NCI-H524 treated with DMSO at 0.1 percent for 48 hours (cell line): ENCODE measurements around the gene GUCA2A.
"Not testable (repeated sequence)": the region's sequence is repeated elsewhere in the genome, so short reads cannot be mapped to it uniquely, and the experiment has no call there.

Experiments used
- DNase-seq: peaks from one replicate; lab custom pipeline; 2025; lab: John Stamatoyannopoulos, UW

The GUCA2A gene, protein sequence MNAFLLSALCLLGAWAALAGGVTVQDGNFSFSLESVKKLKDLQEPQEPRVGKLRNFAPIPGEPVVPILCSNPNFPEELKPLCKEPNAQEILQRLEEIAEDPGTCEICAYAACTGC

DNA sequence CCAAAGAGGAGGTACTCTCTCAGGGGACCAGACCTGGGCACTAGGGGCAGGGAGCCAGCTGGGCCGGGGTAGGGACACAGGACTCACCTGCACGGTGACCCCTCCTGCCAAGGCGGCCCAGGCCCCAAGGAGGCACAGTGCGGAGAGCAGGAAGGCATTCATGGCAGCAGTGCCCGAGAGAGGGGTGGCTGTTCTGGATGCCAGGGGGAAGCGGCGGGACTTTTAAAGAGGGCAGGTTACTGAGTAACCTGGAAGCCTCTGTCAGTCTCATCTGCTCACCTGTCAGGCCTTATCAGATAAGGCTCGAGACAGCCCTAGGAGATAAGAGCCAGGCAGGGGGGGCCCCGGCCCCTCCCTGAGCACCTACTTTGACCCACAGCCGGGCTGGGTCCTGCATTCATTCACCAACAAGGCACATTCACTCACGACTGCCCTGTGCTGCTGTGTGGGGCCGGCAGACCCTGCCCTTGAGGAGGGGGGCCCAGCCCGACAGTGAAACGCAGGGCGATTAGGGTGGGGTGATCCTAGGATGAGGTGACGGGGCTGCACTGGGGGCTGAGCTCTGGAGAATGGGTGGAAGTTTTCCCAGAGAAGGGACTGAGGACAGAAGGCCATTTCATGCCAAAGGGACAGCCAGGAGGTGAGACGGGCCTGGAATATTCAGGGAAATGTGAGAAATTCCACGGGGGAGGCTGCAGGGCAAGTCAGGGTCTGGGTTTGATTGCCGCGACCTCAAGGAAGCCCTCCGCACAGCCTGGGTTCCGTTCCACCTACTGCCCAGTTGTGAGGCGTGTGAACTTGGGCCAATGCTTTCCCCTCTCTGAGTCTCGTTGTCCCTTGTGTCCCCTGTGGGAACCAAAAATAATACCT is at the start of gene GUCA2A:
TSS of gene GUCA2A (minus strand) at position 195 of the 870 bp plus-strand sequence. CDS start at position 162, 33 bp downstream.
- no peak for DNase-seq

DNA sequence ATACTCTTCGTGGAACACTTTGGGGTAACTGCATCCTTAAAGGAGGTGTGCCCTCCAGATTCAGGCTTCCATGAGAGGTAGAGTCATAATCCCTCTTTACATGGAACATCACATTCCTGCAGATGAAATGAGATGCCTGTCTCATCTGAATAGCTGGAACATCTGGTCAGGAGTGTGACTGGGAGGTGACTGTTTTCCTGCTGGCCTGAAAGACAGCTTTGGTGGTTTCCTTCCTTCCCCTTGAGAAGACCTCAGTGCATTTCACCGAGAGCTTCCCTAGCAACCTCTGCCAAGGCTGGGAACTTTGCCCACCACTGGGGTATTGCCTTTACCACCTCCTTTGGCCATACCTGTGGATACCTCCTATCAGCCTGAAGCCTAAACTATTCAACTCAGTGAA is 46.7 kb upstream of the GUCA2A start:
- no peak for DNase-seq

DNA sequence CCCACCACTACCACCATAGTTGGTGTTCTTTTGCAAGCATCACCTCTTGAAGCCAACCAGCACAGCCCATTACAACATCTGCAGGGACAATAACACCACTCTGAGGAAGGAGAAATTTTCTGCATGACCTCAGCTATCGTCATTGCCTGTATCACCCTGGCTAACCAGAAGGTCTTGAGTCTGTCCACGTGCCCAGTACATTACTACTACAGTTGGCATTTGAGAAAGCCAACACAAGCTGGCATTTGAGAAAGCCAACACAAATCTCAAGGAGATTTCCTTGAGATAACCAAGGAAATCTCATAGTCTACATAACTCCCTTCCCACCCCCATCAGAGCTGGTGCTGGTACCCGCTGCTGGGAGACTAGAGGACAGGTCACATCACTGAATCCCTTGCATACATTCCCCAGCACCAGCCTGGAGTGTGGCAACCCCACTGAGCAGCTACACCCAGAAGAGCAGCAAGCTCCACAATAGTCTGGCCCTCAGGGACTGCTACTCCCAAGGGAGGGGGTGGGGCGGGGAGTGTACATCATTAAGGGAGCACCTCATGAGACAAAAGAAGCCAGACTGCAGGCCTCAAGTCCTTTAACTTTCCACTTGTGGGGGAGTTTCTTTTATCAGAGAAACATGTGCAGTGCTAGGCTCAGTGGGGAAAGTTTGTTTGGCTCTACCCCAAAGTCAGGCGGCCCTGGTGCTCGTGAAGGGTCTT is 46.0 kb upstream of the GUCA2A start:
- DNase-seq, result no peak

DNA sequence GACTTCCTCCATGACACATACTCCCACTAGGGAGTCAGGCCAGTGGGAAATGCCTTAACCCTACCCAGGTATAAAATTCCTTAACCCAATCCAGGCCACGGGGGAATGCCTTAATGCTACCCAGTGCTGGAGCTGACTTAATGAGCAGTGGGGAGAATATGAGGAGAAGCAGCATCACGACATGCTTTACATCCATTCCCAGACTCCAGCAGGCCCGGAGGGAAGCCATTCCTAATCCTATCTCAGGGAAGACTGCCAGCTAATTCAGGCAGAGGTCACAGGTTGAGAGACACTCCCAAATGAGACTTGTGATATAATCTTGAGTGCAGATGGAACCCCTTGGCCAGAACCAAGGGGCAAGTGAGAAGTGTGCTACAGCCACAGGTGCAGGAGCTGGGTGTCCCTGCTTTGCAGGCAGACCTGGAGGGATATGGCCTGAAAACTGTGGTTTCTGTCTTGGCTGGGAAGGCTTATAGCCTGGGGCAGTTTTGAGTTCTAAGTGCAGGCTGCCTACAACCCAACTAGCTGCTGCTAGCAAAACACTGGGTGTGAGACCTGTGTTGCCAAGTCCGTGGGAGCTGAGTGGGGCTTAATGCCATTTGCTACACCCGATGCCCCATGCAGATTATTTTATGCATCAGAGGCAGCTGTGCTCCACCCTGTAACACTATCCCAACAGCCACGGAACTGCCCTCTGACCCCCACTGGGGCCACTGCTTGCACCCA is 45.1 kb upstream of the GUCA2A start:
- no peak for DNase-seq

DNA sequence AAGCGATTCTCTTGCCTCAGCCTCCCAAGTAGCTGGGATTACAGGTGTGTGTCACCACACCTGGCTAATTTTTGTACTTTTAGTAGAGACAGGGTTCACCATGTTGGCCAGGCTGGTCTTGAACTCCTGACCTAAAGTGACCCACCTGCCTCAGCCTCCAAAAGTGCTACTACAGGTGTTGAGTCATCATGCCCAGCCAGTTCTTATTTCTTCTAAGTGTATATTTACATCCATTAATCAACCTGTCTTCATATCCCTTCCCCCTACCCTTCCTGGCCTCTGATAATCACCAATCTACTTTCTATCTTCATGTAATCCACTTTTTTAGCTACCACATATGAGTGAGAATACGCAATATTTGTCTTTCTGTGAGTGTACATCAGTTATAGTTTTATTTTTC is 42.4 kb upstream of the GUCA2A start:
- not testable (repeated sequence) for DNase-seq

DNA sequence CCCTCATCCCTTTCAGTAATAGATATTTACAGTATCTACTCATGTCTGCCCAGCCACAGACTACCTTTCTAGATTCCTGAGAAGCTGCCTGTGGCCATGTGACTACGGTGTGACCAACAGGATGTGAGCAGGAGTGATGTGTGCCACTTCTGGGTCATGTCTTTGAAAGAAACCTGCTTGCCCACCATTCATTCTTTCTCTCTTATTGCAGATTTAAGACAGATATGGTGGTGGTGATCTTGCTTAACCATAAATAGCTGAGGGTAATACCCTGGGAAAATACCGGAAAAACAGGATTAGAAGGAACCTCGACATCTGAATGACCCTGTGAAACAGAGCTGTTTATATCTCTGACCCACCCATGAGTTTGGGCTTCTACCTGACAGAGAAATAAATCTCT is 41.6 kb upstream of the GUCA2A start:
- no peak for DNase-seq

DNA sequence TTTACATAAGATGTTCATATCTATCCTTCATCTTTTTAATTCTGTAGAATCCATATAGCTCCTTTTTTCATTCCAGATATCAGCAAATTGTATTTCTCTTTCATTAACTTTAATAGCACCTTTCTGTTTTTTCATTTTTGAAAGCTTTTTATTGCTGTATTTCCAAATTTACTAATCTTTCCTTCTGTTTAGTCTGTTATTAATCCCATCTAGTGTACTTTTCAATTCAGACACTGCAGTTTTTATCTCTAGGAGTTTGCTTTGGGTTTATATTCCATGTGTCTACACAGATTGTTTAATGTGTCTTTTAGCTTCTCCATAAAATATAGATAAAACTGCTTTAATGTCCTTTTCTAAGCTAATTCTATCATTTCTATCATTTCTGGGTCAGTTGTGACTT is 37.4 kb upstream of the GUCA2A start:
- no peak for DNase-seq

DNA sequence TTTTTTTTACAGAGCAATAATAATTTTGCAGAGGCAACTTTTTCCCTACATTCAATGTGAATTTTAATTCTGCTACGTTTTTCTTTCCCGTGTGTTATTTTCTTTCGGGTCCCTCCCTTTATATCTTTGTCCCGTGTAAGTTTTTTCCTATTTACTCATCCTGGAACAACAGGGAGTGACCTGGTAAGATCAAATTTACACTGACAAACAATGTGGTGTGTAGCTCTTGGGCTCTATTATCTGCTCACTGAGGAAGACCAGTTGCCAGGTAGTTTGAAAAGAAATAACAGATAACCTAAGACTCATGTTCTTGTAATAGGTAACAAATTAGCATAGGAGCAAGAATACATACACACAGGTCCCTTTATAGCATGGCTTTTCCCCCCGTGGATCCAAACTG is 33.7 kb upstream of the GUCA2A start:
- DNase-seq, result no peak

DNA sequence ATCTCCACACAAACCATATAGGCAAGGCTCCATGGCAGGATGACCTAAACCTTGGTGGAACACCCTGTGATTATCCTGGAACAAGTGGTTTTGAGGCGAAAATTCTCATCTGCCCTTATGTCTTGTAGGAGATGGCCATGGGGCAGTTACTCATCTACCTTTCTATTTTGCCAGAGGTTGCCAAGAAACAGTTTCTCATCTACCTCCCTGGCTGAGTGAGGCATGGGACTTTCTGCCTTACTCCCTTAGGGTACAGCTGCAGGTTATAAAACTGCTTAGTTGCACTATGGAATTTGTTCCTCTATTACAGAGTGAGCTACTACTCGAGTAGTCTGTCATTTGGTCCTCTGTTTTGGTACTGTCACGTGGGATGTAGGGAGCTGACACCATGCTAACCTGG is 31.3 kb upstream of the GUCA2A start:
- no peak for DNase-seq

DNA sequence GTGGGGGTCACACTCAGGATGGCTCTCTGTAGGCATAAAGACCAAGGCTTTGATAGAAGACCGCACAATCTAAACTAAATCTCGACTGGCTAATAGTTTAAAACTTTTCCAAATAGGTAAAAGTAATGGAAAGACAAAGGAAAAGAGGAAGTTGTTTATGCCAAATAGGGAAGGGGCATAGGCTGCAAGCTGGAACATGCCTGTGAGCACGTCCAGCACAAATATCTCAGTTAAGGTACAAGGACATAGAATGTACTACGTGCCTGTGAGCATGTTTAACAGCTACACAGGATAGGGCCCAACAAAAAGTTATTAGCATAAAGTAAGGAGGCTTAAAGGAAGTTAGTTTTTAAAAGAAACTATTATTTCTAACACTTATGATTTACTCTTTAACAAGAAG is 27.6 kb upstream of the GUCA2A start:
- DNase-seq, result no peak

DNA sequence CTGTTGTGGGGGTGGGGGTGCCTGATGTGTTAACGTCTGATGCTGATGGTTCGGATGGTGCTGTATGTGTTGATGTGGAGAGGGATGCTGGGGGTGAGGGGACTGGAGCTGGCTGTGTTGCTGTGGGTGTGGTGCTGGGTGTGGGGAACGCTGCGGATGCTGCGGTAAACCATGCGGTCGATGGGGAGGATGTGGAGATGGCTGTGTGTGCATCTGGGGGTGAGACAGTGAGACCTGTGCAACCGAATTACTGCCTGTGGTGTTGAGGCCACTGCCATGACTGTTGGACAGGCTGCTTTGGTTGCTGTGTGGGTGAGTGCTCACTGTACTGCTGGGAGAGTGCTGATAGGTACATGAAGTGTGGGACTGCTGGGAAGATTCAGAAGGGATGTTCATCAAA is 26.8 kb upstream of the GUCA2A start:
- no peak for DNase-seq

DNA sequence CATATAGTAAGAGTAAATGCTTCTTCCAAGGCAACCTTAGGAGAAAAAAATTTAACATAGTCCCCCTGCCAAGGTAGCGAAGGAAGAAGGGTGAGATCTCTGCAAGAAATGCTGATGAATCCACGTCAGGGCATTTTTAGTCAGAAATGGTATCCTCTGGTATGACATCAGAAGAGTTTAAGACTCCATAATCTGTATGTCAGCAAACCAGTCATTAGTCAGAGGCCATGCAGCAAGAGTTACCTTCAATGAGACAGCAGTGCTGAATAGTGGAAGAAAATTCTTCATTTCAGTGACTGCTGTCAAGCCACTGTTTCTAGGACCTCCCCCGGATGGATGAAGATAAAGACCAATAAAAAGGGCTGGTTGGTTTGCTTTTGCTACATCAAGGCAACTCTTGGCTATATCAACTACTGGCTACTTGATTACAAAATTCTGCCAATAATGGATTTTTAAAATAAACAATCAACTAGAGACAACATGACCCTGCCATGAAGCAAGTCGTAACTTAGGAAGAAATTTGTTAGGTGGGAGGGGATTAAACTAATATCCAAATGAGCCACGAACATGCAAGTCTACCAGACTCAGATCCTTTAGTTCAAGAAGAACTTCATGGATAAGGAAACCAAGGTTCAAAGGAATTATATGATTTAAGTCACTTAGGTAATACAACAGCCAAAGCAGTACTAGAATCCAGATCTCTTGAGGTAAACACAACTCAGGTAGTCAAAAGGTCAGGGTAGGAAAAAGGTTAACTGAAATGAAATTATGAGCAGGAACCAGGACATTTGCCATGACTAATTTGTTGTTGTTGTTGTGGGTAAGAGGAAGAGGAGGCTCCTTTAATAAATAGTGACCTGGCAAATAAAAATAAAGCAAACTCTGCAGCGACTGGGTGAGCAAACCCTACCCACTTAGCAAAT is 25.6 kb upstream of the GUCA2A start:
- no peak for DNase-seq

DNA sequence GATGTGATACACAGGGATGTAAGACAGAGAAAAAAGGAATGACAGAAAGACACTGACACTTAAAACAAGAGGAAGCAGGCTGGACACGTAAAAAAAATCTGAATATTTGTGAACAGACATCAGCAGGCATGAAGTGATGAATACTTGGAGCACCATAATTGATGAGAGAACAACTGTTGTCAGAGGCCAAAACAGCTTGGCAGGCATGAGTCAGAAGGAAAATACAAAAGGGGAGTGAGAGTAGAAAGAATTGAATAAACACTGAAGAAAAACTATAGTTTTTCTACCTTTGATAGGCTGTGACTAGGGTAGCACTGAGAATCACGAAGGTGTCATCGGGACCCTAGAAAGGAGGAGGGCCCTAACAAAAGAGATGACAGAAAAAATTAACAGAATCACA is 21.6 kb upstream of the GUCA2A start:
- no peak for DNase-seq

DNA sequence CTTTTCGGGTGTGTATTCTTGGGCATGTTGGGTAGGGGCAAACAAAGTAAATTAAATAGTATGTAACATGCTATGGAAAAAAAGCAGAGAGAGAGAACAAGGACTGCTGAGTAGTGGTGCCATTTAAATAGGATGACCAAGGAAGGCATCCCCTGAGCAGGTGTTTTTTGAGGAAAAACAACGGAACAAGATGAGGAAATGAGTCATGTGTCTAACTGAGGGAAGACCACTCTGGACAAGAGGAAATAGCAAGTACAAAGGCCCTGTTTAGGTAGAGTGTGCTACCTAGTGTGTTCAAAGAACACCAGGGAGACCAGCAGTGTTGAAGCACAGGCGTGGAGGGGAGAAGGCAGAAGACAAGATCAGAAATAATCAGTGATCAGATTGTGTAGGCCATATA is 20.1 kb upstream of the GUCA2A start:
- no peak for DNase-seq

DNA sequence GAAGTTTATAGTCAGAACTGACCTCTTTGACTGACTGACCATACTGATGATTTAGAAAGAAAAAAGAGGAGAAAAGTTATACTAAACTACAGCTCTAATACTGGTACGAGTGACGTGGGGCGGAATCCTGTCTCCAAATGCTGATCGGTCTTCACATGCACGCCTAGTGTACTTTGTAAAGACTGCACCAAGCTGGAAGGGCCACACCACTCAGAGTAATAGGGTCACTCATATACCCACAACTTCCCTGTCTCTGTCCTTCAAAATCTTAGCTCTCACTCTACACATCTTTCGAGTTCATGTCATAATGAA is 19.4 kb upstream of the GUCA2A start:
- no peak for DNase-seq

DNA sequence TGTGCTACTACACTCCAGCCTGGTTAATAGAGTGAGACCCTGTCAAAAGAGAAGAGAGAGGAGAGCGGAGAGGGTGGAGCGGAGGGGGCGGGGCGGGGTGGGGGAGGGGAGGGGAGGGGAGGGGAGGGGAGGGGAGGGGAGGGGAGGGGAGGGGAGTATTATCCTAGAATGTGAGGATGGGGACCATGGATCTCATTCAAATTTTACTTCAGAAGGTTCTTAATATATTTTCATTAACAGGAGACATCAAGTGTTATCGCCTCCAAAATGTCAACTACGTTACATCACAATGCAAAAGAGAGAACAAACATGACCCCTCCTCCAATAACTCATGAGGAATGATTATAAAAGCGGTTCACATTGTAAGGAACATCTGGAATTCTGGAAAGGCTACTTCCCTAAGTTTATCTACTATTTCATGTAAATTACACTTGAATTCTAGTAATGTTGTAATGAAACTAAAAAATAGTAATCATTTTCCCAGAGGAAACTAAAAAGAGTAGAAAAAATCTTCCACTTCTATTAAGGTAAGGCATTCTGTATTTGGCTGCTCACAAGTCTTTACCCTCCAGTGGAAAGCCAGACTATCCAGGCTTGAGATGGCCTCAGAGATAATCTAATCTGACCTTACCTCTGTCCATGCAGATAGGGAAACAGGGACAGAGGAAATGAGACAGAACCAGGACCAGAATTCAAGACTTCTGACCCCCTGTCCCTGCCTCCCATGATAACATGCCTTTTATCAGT is 18.8 kb upstream of the GUCA2A start:
- no peak for DNase-seq

DNA sequence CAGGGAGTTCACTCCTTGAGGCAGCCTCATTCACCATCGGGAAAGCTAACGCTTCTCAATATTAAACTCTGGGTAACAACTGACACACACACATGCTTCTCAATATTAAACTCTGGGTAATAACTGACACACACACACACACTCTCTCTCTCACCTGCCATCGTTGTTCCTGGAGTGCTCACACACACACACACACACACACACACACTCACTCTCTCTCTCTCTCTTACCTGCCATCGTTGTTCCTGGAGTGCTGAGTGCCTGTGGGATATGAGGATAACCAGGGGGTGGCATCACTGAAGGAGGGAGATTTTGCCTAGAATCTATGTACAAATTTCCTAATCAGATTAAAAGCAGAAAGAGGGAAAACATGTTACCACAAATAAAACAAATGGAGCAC is 17.1 kb upstream of the GUCA2A start:
- no peak for DNase-seq

DNA sequence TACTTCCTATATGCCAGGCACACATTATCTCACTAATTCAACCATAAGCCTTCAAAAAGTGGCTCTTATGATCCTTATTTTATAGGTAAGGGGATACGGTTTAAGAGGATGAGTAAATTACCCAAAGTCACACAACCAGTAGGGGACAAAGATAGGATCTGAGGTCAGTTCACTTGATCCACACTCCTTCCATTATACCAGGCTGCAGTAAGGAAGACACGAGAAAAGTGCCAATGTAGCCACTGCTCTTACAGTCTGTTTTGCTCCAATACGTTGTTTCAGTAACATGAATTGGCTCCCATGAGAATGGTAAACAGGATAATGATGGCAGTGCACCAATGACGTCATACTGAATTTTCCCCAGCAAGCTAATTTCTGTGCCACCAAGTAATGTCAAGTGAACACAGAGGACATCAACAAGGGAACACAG is 15.4 kb upstream of the GUCA2A start:
- DNase-seq, result no peak

DNA sequence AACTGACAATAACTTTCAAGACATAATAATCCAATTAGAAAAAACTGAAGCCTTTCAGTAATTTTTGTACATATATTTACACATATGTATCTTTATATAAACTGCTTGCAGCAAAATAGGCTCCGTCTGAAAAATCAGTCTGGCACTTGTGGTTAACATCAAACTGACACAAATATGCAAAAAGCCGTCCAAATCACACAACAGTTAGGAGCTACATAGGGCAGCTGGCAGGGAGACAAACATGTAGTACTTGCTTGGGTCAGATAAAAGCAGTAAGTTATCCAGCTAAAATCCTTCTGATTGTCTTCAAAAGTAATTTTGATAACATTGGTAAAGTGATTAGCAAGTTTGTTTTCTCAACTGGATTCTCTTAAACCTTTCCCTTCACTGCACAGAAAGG is 14.7 kb upstream of the GUCA2A start:
- DNase-seq, result no peak

DNA sequence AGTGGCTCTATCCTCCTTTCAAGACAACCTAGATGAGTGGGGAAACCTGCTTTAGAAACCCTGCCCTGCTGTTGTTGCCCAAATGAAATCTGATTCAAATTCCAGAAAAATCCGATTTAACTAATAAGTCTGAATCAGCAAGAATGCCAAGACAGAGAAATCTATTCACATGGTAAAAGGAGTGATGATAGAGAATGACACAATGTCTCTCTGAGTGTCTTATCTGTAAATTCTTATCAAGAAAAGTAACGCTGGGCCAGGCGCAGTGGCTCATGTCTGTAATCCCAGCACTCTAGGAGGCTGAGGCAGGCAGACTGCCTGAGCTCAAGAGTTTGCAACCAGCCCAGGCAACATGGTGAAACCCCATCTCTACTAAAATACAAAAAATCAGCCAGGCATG is 13.7 kb upstream of the GUCA2A start:
- DNase-seq, result no peak

DNA sequence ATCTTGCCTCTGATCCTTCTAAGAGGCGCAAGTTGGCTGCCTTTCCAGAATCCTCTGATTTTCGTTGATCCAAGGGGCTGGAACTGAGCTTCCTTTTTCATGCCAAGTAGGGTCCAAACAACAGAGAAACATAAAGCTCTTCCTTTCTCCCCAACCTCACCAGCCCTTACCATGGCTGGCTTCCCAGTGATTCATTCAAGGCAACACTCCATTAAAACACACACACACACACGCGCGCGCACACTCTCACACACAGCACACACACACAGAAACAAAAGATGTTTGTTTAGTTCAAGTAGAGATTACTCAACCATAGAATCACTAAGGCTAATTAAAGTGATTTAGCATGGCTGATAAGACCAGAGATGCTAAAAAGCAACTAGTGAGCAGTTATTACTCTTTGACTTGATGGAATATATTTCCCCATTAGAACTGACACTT is 13.0 kb upstream of the GUCA2A start:
- DNase-seq, result no peak
